ENCODE data around the gene HLCS. TPM values are rescaled to one million over a fixed set of nuclear protein-coding genes. Genes with fewer than 3 reads are reported as not detected.
A peak's percentile ranks its signal among the peaks of the same experiment; 100 is the strongest.
"Not testable (repeated sequence)": the region's sequence is repeated elsewhere in the genome, so short reads cannot be mapped to it uniquely, and the experiment has no call there.

Gene HLCS
- polyA plus RNA-seq, 1 donor (not counting 4 experiments of a cell fraction or from before 2014, with no cell fraction given), result 11.5 TPM

DNA sequence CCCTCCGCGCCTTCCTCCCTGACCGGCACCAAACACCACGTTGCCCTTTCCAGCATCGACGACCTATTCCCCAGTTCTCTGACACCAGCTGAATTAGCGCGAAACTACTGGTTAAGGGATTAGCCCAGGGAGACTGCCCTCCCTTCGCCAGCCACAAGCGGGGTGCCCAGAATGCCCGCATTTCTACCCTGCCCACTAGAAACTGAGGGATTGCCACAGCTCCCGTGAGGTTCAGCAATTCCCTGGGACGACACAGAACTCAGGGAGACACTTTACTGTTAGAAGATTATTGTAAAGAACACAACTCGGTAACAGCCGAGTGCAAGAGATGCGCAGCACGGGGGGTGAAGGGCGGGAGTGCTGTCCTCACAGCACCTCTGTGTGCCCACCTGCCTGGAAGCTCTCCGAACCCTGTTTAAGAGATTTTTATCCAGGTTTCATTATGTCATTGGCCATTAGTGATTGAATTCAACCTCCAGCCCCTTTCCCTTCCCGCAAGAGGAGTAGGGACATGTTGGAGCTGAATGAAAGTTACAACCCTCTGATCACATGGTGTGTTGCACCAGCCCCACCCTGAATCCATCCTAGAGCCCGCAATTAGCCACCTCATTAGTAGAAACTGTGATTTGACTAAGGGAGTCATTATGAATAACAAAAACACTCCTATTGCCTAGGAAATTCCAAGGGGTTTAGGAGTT lies 24.2 kb upstream of the HLCS start:
- peak overlapping the region; percentile 71 for H3K9ac ChIP-seq (ENCODE audit: control insufficient read depth, extremely low read depth, insufficient read depth, low read length)
- no peak for TF ChIP-seq EZH2 (IDR thresholded peaks at IDR 0.05; ENCODE audit: low read length)
- TF ChIP-seq, protein P1, sequence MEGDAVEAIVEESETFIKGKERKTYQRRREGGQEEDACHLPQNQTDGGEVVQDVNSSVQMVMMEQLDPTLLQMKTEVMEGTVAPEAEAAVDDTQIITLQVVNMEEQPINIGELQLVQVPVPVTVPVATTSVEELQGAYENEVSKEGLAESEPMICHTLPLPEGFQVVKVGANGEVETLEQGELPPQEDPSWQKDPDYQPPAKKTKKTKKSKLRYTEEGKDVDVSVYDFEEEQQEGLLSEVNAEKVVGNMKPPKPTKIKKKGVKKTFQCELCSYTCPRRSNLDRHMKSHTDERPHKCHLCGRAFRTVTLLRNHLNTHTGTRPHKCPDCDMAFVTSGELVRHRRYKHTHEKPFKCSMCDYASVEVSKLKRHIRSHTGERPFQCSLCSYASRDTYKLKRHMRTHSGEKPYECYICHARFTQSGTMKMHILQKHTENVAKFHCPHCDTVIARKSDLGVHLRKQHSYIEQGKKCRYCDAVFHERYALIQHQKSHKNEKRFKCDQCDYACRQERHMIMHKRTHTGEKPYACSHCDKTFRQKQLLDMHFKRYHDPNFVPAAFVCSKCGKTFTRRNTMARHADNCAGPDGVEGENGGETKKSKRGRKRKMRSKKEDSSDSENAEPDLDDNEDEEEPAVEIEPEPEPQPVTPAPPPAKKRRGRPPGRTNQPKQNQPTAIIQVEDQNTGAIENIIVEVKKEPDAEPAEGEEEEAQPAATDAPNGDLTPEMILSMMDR (optimal IDR thresholded peaks at IDR 0.05 in 1 of 3, IDR thresholded peaks at IDR 0.05 in 1 of 3, conservative IDR thresholded peaks at IDR 0.05 in 1 of 3; ENCODE audit: extremely low read depth in 1 of 3, insufficient read depth in 2 of 3, low read length in 3 of 3), result no peak
- DNase-seq (ENCODE audit: low read depth, low spot score), result peak; percentile 75
- H3K36me3 ChIP-seq (ENCODE audit: control insufficient read depth in 2 of 2, extremely low read depth in 1 of 2, insufficient read depth in 2 of 2, low read length in 2 of 2), result no peaks in the 10 kb centered on the region
- dilution Hi-C loops (cut with MboI; ENCODE audit: extremely low pct_ligation_motif_present, low sequenced_read_pairs), result no loop called here
- peak overlapping the region; percentile 94 for H2AFZ ChIP-seq (ENCODE audit: control insufficient read depth, low read length)
- H3K4me3 ChIP-seq (ENCODE audit: control insufficient read depth in 2 of 3, extremely low read depth in 1 of 3, insufficient read depth in 2 of 3, low read depth in 1 of 3, low read length in 3 of 3), result peak overlapping the region in 2 of 3 experiments; percentile 24 to 64
- no peaks in the 10 kb centered on the region for H3K9me1 ChIP-seq (ENCODE audit: control insufficient read depth, extremely low read depth, insufficient read depth, low read length)
- no peaks in the 10 kb centered on the region for H3K79me2 ChIP-seq (ENCODE audit: control insufficient read depth, insufficient read depth, low read length)
- H4K20me1 ChIP-seq (ENCODE audit: control insufficient read depth, extremely low read depth, insufficient read depth, low read length), result no peaks in the 10 kb centered on the region
- H3K27me3 ChIP-seq (ENCODE audit: control insufficient read depth, extremely low read depth, insufficient read depth, low read length), result no peaks in the 10 kb centered on the region
- FAIRE-seq, result no peak
- no peaks in the 10 kb centered on the region for H3K4me1 ChIP-seq (ENCODE audit: control insufficient read depth, extremely low read depth, insufficient read depth, low read length)
- H3K9me3 ChIP-seq (ENCODE audit: control insufficient read depth, low read depth, low read length), result no peaks in the 10 kb centered on the region
- H3K27ac ChIP-seq (ENCODE audit: control insufficient read depth, insufficient read depth, low read length), result peak overlapping the region; percentile 55
- H3K4me2 ChIP-seq (ENCODE audit: control insufficient read depth, extremely low read depth, insufficient read depth, low read depth, low read length), result peak overlapping the region; percentile 74

DNA sequence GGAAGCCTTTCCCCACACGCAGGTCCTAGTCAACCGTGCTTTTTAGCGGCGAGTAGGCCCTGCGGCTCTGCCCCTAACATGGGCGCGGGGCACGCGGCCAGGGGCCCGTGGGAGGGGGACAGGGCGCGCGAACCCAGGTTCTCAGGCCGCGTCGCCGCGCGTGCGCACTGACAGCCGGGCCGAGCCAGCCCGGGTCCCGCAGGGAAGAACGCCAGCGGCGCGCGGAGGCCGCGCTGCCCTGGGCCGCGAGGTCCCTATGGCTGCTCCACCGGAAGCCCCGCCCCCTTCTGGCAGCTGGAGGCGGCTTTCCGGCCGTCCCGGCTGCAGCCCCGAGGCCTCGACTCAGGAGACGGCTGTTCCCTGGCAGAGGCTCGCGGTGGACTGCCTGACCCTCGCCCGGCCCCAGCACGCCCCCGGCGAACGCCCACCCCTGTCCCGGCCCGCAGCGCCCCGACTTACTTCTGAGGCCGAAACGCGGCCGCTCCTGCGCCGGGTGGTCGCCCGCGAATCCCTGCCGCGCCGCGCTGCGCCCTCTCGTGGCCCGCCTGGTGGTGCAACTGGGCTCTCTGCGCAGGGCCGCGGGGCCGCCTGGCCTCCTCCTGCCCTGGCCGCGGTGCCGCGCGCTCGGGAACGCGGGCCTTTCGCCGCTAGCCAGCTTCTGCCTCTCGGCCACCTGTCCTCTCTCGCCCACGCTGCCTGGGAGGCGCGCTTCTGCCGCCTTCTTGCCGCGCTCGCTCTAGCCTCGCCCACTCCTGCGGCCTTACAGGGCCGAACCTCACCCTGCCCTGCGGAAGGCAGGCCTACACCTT lies 23.4 kb upstream of the HLCS start:
- dilution Hi-C loops (cut with MboI; ENCODE audit: extremely low pct_ligation_motif_present, low sequenced_read_pairs), result no loop called here

DNA sequence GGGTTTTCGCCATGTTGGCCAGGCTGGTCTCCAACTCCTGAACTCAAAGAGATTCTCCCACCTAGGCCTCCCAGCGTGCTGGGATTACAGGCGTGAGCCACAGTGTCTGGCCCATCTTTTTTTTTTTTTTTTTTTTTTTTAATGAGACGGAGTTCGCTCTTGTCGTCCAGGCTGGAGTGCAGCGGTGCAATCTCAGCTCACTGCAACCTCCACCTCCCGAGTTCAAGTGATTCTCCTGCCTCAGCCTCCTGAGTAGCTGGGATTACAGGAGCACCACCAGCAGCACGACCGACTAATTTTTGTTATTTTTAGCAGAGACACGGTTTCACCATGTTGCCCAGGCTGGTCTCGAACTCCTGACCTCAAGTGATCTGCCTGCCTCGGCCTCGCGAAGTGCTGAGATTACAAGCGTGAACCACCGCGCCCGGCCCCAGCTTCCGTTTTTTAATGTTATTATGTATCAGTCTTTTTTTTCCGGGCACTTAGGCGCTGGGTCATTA lies 22.8 kb upstream of the HLCS start:
- H3K36me3 ChIP-seq (ENCODE audit: control insufficient read depth in 2 of 2, extremely low read depth in 1 of 2, insufficient read depth in 2 of 2, low read length in 2 of 2); H4K20me1 ChIP-seq (ENCODE audit: control insufficient read depth, extremely low read depth, insufficient read depth, low read length); dilution Hi-C loops (cut with MboI; ENCODE audit: extremely low pct_ligation_motif_present, low sequenced_read_pairs); H3K4me1 ChIP-seq (ENCODE audit: control insufficient read depth, extremely low read depth, insufficient read depth, low read length); H3K79me2 ChIP-seq (ENCODE audit: control insufficient read depth, insufficient read depth, low read length); H3K9me3 ChIP-seq (ENCODE audit: control insufficient read depth, low read depth, low read length); H3K27me3 ChIP-seq (ENCODE audit: control insufficient read depth, extremely low read depth, insufficient read depth, low read length); DNase-seq (ENCODE audit: low read depth, low spot score); H3K9me1 ChIP-seq (ENCODE audit: control insufficient read depth, extremely low read depth, insufficient read depth, low read length); FAIRE-seq: not testable (repeated sequence)
- H2AFZ ChIP-seq (ENCODE audit: control insufficient read depth, low read length), result peak overlapping the region; percentile 82
- peak overlapping the region; percentile 55 for H3K27ac ChIP-seq (ENCODE audit: control insufficient read depth, insufficient read depth, low read length)
- H3K9ac ChIP-seq (ENCODE audit: control insufficient read depth, extremely low read depth, insufficient read depth, low read length), result peak overlapping the region; percentile 71
- H3K4me3 ChIP-seq (ENCODE audit: control insufficient read depth in 2 of 3, extremely low read depth in 1 of 3, insufficient read depth in 2 of 3, low read depth in 1 of 3, low read length in 3 of 3), result peak overlapping the region; percentile 35 to 64 (median 62)
- H3K4me2 ChIP-seq (ENCODE audit: control insufficient read depth, extremely low read depth, insufficient read depth, low read depth, low read length), result peak overlapping the region; percentile 74

More for the DNA sequence above, 23.4 kb upstream of the HLCS start:
- H3K79me2 ChIP-seq (ENCODE audit: control insufficient read depth, insufficient read depth, low read length), result no peaks in the 10 kb centered on the region
- H4K20me1 ChIP-seq (ENCODE audit: control insufficient read depth, extremely low read depth, insufficient read depth, low read length), result no peaks in the 10 kb centered on the region
- TF ChIP-seq, protein P1 (optimal IDR thresholded peaks at IDR 0.05 in 1 of 3, IDR thresholded peaks at IDR 0.05 in 1 of 3, conservative IDR thresholded peaks at IDR 0.05 in 1 of 3; ENCODE audit: extremely low read depth in 1 of 3, insufficient read depth in 2 of 3, low read length in 3 of 3), result peak in 2 of 3 experiments; percentile 31 to 87
- TF ChIP-seq EZH2 (IDR thresholded peaks at IDR 0.05; ENCODE audit: low read length), result no peak
- peak overlapping the region; percentile 74 for H3K4me2 ChIP-seq (ENCODE audit: control insufficient read depth, extremely low read depth, insufficient read depth, low read depth, low read length)
- peak overlapping the region; percentile 71 for H3K9ac ChIP-seq (ENCODE audit: control insufficient read depth, extremely low read depth, insufficient read depth, low read length)
- no peaks in the 10 kb centered on the region for H3K4me1 ChIP-seq (ENCODE audit: control insufficient read depth, extremely low read depth, insufficient read depth, low read length)
- H3K9me3 ChIP-seq (ENCODE audit: control insufficient read depth, low read depth, low read length), result no peaks in the 10 kb centered on the region
- peak overlapping the region; percentile 94 for H2AFZ ChIP-seq (ENCODE audit: control insufficient read depth, low read length)
- H3K36me3 ChIP-seq (ENCODE audit: control insufficient read depth in 2 of 2, extremely low read depth in 1 of 2, insufficient read depth in 2 of 2, low read length in 2 of 2), result no peaks in the 10 kb centered on the region
- no peak for DNase-seq (ENCODE audit: low read depth, low spot score)
- FAIRE-seq, result no peak
- H3K27ac ChIP-seq (ENCODE audit: control insufficient read depth, insufficient read depth, low read length), result peak overlapping the region; percentile 55
- H3K9me1 ChIP-seq (ENCODE audit: control insufficient read depth, extremely low read depth, insufficient read depth, low read length), result no peaks in the 10 kb centered on the region
- peak overlapping the region; percentile 35 to 64 (median 62) for H3K4me3 ChIP-seq (ENCODE audit: control insufficient read depth in 2 of 3, extremely low read depth in 1 of 3, insufficient read depth in 2 of 3, low read depth in 1 of 3, low read length in 3 of 3)
- no peaks in the 10 kb centered on the region for H3K27me3 ChIP-seq (ENCODE audit: control insufficient read depth, extremely low read depth, insufficient read depth, low read length)
